HG03575 (cell line): ENCODE measurements around the gene SMIM13.

Experiments used
- ATAC-seq: cut with Tn5 transposase; IDR thresholded peaks from one replicate; pipeline ENCODE4 v1.9.1; 2021; ENCODE audit not compliant: unreplicated experiment, insufficient number of reproducible peaks, low FRiP score; ENCODE audit errors: extremely low read depth

The SMIM13 gene

DNA sequence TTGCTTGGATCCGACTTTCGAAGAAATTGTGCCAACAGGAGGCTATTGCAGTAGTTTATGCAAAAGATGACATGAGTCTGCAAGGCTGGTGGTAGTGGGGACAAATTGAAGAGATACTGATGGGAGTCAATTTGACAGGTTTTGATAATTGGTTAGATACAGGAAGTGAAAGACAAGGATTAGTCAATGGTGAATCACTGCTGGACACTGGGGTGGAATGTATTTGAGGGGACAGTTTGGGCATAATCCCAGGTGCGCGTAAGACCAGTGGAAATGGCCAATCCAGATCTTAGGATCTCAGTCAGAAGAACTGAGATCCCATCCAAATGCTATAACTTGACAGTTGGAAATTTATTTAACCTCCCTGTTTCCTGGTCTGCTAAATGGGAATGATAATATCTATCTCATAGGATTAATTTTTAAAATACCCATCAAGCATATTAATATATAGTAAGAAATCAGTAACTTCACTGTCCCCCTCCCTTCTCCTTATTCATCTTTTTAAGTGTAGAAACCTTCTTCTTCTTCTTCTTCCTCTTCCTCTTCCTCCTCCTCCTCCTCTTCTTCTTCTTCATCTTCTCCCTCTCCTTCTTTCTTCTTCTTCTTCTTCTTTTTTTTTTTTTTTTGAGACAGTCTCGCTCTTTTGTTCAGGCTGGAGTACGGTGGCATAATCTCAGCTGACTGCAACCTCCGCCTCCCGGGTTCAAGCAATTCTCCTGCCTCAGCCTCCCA is 48.8 kb downstream of the SMIM13 start:
- no peak for ATAC-seq

DNA sequence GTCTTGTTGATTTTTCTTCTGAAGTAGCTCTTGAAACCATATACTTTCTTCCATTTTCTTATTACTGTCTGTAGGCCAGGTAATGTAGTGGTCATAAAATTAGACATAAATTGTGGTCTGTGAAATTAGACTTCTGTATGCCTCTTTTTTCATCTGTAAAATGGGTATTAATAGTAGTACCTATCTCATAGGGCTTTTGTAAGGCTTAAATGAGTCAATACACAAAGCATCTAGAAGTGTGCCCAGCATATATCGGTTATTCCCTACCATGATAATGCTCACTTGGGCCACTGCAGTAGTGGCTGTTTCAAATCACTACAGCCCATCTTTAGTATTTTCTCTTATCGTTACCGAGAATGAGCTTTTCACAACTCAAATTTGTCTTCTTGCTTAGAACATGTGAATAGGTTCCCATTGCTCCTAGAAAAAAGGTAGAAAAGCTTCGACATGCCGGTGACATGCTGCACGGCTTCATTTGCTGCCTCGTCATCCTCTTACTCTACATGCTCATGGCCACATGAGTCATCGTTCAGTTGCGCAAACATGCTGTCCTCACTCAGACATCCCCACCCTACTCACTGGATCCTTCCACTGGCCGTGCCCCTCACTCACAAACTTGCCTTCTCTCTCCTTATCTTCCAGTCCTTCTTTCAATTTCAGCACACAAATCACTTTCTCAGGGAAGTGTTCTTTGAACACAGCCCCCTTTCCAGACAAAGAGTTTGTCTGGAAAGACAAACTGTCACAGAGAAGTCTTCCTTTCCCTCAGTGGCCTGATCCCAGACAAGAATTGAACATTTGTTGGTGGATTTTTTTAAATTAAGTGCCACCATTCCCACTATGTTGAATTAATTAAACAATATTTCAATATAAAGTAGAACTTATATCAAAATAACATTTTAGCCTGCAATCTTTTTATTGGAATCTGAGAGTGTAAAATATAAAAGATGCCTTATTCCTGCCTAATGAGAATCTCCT is 50.0 kb downstream of the SMIM13 start:
- no peak for ATAC-seq

GRCh38 chr6:11144393-11144851 is 50.8 kb downstream of the SMIM13 start:
- no peak for ATAC-seq

DNA sequence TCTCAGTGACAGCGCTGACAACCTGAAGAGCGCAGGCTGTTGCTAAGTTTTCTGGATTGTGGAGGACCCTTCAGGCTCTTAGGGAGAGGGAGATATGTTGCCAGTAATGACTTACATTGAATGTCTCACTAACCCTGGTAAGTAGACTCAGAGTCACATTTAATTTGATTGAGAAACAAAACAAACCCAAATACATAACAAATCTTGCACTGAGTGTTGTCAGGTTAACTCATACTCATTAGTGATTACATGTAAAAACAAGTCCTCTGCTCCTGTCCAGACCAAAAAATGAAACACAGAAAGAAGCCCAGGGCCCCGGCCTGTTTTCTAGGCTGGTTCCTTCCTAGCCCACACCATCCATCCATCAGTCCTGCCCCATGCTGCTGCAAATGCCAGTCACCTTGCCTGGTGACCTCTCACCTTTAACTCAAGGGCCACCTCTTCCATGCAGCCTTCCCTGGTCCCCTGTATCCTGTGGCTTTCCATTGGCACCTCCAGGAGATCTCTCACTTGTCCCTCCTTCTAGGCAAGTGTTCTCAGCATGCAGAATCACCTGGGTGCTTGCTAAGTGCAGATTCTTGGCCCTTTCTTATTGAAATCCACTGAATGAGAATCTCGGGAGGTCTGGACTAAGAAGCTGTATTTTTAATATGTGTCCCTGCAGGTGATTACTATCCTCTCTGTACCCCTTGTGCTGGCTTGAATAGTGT is 52.6 kb downstream of the SMIM13 start:
- no peak for ATAC-seq

DNA sequence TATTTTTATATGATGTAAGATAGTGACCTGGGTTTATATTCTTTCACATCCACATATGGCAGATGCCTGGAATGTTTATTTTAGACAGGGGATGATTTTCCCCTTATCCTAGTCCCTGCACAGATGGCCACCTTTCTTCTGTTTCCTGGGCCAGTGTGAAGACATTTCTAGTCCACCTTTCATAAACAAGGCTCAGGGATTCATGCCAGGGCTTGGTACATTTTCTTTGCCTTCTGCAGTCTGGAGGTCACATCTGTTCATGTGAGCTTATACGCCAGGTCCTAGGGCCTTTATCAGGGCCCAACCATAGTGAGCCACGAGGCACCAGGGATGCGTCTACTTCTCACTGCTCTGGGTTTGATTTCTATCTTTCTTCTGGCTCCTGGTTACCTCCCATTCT is 55.9 kb downstream of the SMIM13 start:
- no peak for ATAC-seq

DNA sequence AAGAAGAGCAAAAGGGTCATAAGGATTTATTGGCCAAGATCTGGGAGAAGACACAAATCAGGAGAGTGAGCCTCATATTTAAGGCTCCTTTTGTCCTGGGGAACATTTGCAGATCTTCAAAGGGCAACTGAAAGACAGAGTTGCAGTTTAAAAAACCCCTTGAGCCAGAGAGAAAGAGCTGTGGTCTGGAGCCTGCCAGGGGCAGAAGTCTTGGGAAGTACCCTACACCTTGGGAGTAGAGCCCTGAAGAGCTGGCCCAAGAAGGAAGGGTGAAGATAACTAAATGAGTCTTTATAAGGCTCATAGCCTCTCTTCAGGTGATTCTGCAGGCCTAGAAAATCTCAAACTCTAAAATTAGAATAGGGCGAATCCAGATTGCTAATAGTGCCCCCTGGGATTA is 57.9 kb downstream of the SMIM13 start:
- ATAC-seq = no peak

DNA sequence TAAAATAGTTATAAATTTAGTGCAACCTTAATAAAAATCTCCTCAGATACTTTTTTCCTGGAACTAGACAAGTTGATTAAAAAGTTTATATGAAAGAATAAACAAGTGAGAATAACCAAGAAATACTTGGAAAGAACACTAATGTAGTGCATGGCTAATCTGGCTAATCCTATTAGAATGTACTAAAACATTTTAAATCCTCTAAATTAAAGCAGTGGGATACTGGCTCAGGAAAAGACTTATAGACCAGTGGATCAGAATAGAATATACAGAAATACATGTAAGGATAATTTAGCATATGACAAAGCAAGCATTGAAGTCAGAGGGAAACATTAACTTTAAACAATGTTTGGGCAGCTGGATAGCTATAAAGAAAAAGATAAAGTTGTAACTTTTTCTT is 58.9 kb downstream of the SMIM13 start:
- no peak for ATAC-seq

DNA sequence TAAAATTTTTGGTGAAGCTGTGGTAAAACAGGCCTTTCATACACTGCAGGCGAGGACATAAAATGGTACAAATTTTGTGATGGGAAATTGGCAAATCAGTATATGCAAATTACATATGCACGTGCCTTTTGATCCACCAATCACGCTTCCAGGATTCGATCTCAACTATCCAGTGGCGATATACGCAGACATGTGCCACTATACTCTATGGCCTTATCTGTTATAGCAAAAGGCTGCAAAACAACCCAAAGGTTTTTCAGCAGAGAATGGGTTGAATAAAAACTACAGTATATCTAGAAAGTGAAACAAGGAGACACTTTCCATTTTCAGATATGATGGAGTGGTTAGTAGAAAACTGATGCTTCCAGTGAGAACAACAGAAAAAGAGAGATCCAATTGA is 59.8 kb downstream of the SMIM13 start:
- ATAC-seq = no peak

DNA sequence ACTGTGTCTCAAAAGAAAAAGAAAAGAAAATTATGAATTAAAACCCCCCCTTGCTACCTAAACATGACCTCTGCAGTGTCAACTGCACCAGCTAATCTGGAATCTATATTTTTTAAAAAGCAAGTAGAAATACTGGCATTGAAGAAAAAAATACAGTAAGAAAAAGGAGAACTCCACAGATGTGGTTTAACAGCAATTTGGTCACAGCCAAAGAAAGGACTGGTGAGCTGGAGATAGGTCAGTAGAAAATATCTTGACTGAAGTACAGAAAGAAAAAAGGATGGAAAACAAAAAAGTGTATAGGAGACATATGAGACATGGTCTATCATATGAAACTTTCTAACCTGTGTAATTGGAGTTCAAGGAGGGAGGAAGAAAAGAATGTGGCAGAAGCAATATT is 62.0 kb downstream of the SMIM13 start:
- ATAC-seq = no peak

DNA sequence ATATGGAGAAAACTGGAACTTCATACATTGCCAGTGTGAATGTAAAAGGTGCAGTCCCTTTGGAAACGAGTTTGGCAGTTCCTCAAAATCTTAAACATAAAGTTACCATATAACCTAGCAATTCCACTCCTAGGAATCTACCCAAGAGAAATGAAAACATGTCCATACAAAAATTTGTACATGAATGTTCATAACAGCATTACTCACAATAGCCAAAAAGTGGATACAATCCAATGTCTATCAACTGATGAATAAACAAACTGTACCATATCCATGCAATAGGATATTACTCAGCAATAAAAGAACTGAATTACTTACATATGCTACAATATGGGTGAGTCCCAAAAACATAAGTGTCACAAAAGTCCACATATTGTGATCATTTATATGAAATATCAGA is 66.6 kb downstream of the SMIM13 start:
- no peak for ATAC-seq

DNA sequence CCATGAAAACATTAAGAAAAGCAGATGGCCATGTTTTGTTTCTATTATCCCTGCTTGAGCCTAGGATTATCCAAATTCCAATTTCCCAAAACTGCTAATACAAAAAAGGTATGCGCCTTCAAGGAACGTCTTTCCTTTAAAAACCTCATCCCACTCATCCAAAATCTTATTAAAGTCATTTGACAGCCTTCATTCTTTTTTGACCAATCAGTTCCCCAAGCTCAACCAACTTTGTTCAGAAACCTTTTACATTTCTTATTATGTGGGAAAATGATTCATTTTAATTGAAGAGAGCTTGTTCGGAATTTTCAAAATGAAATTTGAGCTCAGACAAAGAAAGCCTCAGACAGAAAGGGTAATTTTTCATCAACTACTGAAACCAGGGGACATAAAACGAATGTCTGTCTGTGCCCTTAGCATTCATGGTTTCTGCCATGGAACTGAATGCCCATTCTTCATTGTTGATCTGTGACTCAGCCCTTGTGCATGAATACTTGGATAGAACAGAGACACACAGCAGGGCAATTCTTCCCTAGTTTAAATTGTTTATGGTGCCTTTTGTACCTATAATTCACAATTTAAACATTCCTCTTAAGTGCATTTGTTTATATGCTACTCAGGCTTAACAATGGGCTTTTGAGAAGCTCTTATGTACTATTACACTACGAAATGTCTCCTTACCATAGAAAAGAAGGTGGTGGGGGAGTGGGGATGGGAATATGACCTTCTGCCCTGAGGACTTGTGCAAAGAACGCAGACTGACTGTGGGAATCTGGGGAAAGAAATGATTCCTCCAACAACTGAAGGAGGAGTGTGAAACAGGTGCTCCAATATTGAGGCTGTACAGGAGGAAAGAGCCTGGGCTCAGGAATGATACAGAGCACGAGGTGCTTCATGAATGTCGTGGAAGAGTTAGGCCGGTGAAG is 67.7 kb downstream of the SMIM13 start:
- no peak for ATAC-seq

GRCh38 chr6:11162262-11162661 is 68.6 kb downstream of the SMIM13 start:
- ATAC-seq = no peak

- ATAC-seq = no peak
Measured at GRCh38 chr6:11163932-11164331, 70.3 kb downstream of the SMIM13 start.

- no peak for ATAC-seq
Measured at GRCh38 chr6:11164717-11165646, 71.3 kb downstream of the SMIM13 start.

DNA sequence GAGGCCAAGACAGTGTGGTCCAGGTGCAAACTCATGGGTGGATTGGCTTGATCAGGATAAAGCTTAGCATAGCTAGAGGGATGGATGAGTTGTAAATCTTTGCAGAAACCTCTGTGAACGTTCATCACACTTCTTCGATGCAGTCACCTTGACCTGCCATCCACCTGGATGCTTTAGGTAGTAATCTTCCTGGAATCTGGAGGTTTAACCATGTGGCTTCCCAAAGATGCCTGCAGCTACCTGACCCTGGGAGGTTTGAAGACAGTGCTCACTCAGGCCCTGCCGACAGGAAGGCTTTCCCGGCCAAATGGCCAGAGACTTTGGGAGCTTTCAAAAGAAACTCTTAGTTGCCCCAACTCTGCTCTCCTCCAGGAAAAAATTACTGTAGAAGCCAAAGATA is 73.3 kb downstream of the SMIM13 start:
- no peak for ATAC-seq

GRCh38 chr6:11168091-11168635 is 74.5 kb downstream of the SMIM13 start:
- ATAC-seq = no peak

DNA sequence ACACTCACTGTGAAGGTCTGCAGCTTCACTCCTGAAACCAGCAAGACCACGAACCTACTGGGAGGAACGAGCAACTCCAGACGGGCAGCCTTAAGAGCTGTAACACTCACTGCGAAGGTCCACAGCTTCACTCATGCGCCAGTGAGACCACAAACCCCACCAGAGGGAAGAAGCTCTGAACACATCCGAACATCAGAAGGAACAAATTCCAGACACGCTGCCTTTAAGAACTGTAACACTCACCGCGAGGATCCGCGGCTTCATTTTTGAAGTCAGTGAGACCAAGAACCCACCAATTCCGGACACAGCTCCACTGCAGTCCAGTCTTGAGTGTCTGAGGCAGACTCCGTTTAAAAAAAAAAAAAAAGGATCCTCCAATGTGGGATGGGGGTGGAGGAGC is 78.3 kb downstream of the SMIM13 start:
- ATAC-seq = no peak
